ENCODE data around the gene PRPF19.

Gene PRPF19

DNA sequence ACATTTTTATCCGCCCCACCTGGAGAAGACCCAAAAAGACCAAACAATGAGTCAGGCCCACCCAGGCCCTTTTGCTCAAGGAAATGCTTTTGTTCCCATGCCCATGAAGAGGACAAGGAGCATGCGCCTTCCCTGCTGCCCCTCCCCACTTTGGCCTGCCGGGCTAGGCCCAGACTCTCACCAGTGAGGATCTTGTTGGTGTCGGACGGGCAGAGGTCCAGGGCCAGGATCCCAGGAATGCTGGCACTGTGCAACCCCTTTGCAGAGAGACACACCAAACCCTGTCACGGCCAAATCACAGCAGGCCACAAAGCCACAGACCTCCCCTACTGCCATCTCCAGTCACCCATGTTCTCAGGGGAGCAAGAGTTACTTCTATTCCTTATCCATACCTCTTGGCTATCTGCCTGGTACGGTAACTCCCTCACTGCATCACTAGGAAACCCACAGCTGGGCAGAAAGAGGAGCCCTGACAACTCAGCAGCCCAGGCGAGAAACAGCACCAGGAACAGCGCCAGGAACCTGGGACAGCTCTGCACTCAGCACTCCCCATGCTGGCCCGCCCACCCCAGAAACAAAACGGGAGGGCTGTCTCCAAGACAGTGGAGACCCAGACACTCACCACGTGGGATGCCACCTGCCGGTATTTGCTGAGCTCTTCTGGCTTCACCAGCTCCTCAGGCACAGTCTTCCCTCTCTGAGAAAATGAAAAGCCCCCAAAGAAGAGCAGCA, 5.5 kb downstream of the PRPF19 start:
- no peak for TF ChIP-seq EZH2phosphoT487 (IDR thresholded peaks at IDR 0.05; ENCODE audit: borderline replicate concordance, low read length)
- Histone ChIP-seq H3K36me3 (ENCODE audit: control insufficient read depth, low read length) (peaks cover 100% of the 10 kb centered on the region), H3K9me3 (ENCODE audit: control insufficient read depth, insufficient read depth, low read length) (no peaks in the 10 kb centered on the region), H3K79me2 (ENCODE audit: control insufficient read depth, low read length) (peaks cover 46% of the 10 kb centered on the region), H3K27me3 (ENCODE audit: control insufficient read depth, low read length) (no peaks in the 10 kb centered on the region), H3F3A (ENCODE audit: control insufficient read depth, insufficient read depth) (peaks cover 18% of the 10 kb centered on the region), H3K27ac (ENCODE audit: low read depth, low read length) (no peak overlapping the region), H3K4me2 (ENCODE audit: low read length) (no peak overlapping the region), H3K9me2 (replicated peaks; ENCODE audit: control insufficient read depth, low read length) (no peaks in the 10 kb centered on the region), H3K4me1 (ENCODE audit: control insufficient read depth, low read length) (peaks cover 17% of the 10 kb centered on the region), H3K4me3 (ENCODE audit: low read length) (no peak overlapping the region), H4K20me1 (ENCODE audit: control insufficient read depth, insufficient read depth, low read depth, low read length) (peaks cover 11% of the 10 kb centered on the region)

DNA sequence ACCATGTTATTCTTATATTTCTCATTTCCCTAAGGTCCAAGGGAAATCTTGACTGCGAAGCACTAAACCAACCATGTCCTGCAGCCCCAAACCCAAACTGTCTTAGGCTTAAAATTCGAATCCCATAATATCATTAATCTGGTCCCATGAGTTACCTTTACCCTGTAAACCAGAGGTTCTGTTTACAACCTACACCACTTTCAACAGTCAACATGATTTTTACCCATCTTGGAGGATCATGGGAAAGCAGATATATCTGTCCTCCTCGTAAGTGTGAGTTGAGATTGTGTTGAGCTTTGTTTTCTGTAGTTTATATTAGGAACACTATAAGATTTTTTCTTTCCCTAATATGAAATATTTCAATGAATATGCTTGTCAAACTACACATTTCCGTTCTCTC, 6.4 kb downstream of the PRPF19 start:
- Histone ChIP-seq H3K27me3 (ENCODE audit: control insufficient read depth, low read length) (no peaks in the 10 kb centered on the region), H3K4me3 (ENCODE audit: low read length) (no peak overlapping the region), H3K4me1 (ENCODE audit: control insufficient read depth, low read length) (peaks cover 13% of the 10 kb centered on the region), H3K79me2 (ENCODE audit: control insufficient read depth, low read length) (peaks cover 41% of the 10 kb centered on the region), H3F3A (ENCODE audit: control insufficient read depth, insufficient read depth) (peaks cover 18% of the 10 kb centered on the region), H3K9me2 (replicated peaks; ENCODE audit: control insufficient read depth, low read length) (no peaks in the 10 kb centered on the region), H3K27ac (ENCODE audit: low read depth, low read length) (no peak overlapping the region), H3K4me2 (ENCODE audit: low read length) (no peak overlapping the region), H3K9me3 (ENCODE audit: control insufficient read depth, insufficient read depth, low read length) (no peaks in the 10 kb centered on the region), H3K36me3 (ENCODE audit: control insufficient read depth, low read length) (peaks cover 100% of the 10 kb centered on the region), H4K20me1 (ENCODE audit: control insufficient read depth, insufficient read depth, low read depth, low read length) (peaks cover 7% of the 10 kb centered on the region)
- TF ChIP-seq EZH2phosphoT487 (IDR thresholded peaks at IDR 0.05; ENCODE audit: borderline replicate concordance, low read length), result no peak
- TF ChIP-seq, protein P1, sequence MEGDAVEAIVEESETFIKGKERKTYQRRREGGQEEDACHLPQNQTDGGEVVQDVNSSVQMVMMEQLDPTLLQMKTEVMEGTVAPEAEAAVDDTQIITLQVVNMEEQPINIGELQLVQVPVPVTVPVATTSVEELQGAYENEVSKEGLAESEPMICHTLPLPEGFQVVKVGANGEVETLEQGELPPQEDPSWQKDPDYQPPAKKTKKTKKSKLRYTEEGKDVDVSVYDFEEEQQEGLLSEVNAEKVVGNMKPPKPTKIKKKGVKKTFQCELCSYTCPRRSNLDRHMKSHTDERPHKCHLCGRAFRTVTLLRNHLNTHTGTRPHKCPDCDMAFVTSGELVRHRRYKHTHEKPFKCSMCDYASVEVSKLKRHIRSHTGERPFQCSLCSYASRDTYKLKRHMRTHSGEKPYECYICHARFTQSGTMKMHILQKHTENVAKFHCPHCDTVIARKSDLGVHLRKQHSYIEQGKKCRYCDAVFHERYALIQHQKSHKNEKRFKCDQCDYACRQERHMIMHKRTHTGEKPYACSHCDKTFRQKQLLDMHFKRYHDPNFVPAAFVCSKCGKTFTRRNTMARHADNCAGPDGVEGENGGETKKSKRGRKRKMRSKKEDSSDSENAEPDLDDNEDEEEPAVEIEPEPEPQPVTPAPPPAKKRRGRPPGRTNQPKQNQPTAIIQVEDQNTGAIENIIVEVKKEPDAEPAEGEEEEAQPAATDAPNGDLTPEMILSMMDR (IDR thresholded peaks at IDR 0.05; ENCODE audit: low read depth, low read length, poor library complexity, severe bottlenecking), result no peak

- Histone ChIP-seq H4K20me1 (ENCODE audit: control insufficient read depth, insufficient read depth, low read depth, low read length) (peaks cover 1% of the 10 kb centered on the region; the same call in 1 of the 2 replicates), H3K27ac (ENCODE audit: low read depth, low read length) (no peak overlapping the region), H3K4me1 (ENCODE audit: control insufficient read depth, low read length) (peaks cover 6% of the 10 kb centered on the region), H3K79me2 (ENCODE audit: control insufficient read depth, low read length) (peaks cover 35% of the 10 kb centered on the region), H3K9me3 (ENCODE audit: control insufficient read depth, insufficient read depth, low read length) (no peaks in the 10 kb centered on the region), H3K27me3 (ENCODE audit: control insufficient read depth, low read length) (no peaks in the 10 kb centered on the region), H3K4me2 (ENCODE audit: low read length) (no peak overlapping the region), H3K9me2 (replicated peaks; ENCODE audit: control insufficient read depth, low read length) (no peaks in the 10 kb centered on the region), H3K4me3 (ENCODE audit: low read length) (no peak overlapping the region), H3F3A (ENCODE audit: control insufficient read depth, insufficient read depth) (peaks cover 18% of the 10 kb centered on the region), H3K36me3 (ENCODE audit: control insufficient read depth, low read length) (peaks cover 100% of the 10 kb centered on the region)
- TF ChIP-seq EZH2phosphoT487 (IDR thresholded peaks at IDR 0.05; ENCODE audit: borderline replicate concordance, low read length), result no peak
- TF ChIP-seq, protein P1 (IDR thresholded peaks at IDR 0.05; ENCODE audit: low read depth, low read length, poor library complexity, severe bottlenecking), result peak; percentile 98
Observed at GRCh38 chr11:60899046-60899936, 7.1 kb downstream of the PRPF19 start.
